Endothelial cell of umbilical vein (primary cell): Measurements from ENCODE around the gene MEPE. TPM values are rescaled to one million over a fixed set of nuclear protein-coding genes. Genes with fewer than 3 reads are reported as not detected.

ENCODE experiments used
- BruUV-seq: library from RNA; stranded (reverse); fragments of 400-500 nt; replicated peaks from 2 replicates; lab custom pipeline; 2021; lab: Mats Ljungman, UMichigan
- CTCF ChIA-PET: fragments of 300-600, 350-600 bp; sonication (Branson Sonifier 250); formaldehyde crosslinking; loops from one replicate; lab custom pipeline; 2021; ENCODE audit warnings: antibody characterized with exemption, inconsistent platforms; lab: Charles Lee
- POLR2A ChIA-PET: fragments of 300-600, 350-600 bp; sonication (Branson Sonifier 250); formaldehyde crosslinking; loops from one replicate; lab custom pipeline; 2021; ENCODE audit warnings: antibody characterized with exemption, inconsistent platforms; lab: Charles Lee
- DNase-seq: peaks from one replicate; pipeline ENCODE4 v3.0.0-alpha.2; 2011; ENCODE audit warnings: low read depth, low spot score
- FAIRE-seq: peaks from 2 replicates; lab custom pipeline; 2011; peaks lifted over from hg19 to GRCh38; lab: Jason Lieb, UNC
- H2AFZ ChIP-seq: 2 replicates; pipeline ENCODE4 v1.6.0; 2012; ENCODE audit warnings: low read depth, low read length, control low read depth, inconsistent platforms
- H3K27ac ChIP-seq: 2 replicates; pipeline ENCODE4 v1.5.1; 2011; ENCODE audit warnings: low read depth, mild to moderate bottlenecking, control low read depth, low read length, moderate library complexity; ENCODE audit not compliant: insufficient read depth
- H3K27me3 ChIP-seq, 2 experiments: 2 replicates each; pipeline versions ENCODE4 v1.6.0 to v1.6.1; 2011; ENCODE audit warnings: low read length in 2 of 2, mixed read lengths in 1 of 2; ENCODE audit not compliant: control insufficient read depth in 2 of 2, insufficient read depth in 2 of 2
- H3K36me3 ChIP-seq, 2 experiments: 2 replicates in 1 of 2; 3 replicates in 1 of 2; pipeline ENCODE4 v1.5.1; 2011; ENCODE audit warnings: low read length in 2 of 2, mild to moderate bottlenecking in 1 of 2, moderate library complexity in 1 of 2; ENCODE audit not compliant: control insufficient read depth in 2 of 2, insufficient read depth in 2 of 2; ENCODE audit errors: extremely low read depth in 1 of 2
- H3K4me1 ChIP-seq: 3 replicates; pipeline ENCODE4 v1.5.1; 2011; ENCODE audit warnings: mild to moderate bottlenecking, low read length; ENCODE audit not compliant: control insufficient read depth, insufficient read depth; ENCODE audit errors: extremely low read depth
- H3K4me2 ChIP-seq: 2 replicates; pipeline ENCODE4 v1.6.1; 2011; ENCODE audit warnings: low read length, control low read depth, mixed read lengths; ENCODE audit not compliant: insufficient read depth
- H3K4me3 ChIP-seq, 3 experiments: fragments of 200-600 bp in 1 of 3; sonication (generic), shearing (Covaris generic) in 1 of 3; replicated peaks in 1 of 3; 2 replicates each; pipeline ENCODE4 v1.5.1; 2011 to 2016; ENCODE audit warnings: control low read depth in 3 of 3, low read length in 3 of 3, mild to moderate bottlenecking in 2 of 3, inconsistent platforms in 1 of 3, low read depth in 1 of 3, moderate library complexity in 1 of 3; ENCODE audit not compliant: insufficient read depth in 1 of 3
- H3K79me2 ChIP-seq: 2 replicates; pipeline ENCODE4 v1.6.0; 2012; ENCODE audit warnings: low read length, inconsistent platforms; ENCODE audit not compliant: control insufficient read depth, insufficient read depth
- H3K9ac ChIP-seq: replicated peaks from 2 replicates; pipeline ENCODE3; 2011; ENCODE audit warnings: low read length, control low read depth; ENCODE audit not compliant: insufficient read depth; ENCODE audit errors: extremely low read depth
- H3K9me1 ChIP-seq: replicated peaks from 3 replicates; pipeline ENCODE4 v1.6.0; 2011; ENCODE audit warnings: mild to moderate bottlenecking, low read length; ENCODE audit not compliant: control insufficient read depth, insufficient read depth; ENCODE audit errors: extremely low read depth
- H3K9me3 ChIP-seq: replicated peaks from 2 replicates; pipeline ENCODE4 v1.5.1; 2012; ENCODE audit warnings: low read length, inconsistent platforms; ENCODE audit not compliant: control insufficient read depth, insufficient read depth
- H4K20me1 ChIP-seq: replicated peaks from 2 replicates; pipeline ENCODE3; 2011; ENCODE audit warnings: mild to moderate bottlenecking, low read length; ENCODE audit not compliant: control insufficient read depth, insufficient read depth; ENCODE audit errors: extremely low read depth
- EZH2 ChIP-seq: IDR thresholded peaks from 2 replicates; pipeline ENCODE4 v1.6.1; 2012; ENCODE audit warnings: borderline replicate concordance, low read depth, mild to moderate bottlenecking, moderate library complexity, low read length, inconsistent platforms; ENCODE audit not compliant: severe bottlenecking
- FOS ChIP-seq: IDR thresholded peaks from 2 replicates; pipeline ENCODE4 v1.6.1; 2011; ENCODE audit warnings: mild to moderate bottlenecking, low read length, moderate library complexity, borderline replicate concordance; ENCODE audit not compliant: insufficient read depth
- GATA2 ChIP-seq: IDR thresholded peaks from 2 replicates; pipeline ENCODE4 v1.7.0; 2011; ENCODE audit warnings: low read depth, mild to moderate bottlenecking, moderate library complexity, mixed read lengths, low read length; ENCODE audit not compliant: insufficient read length, insufficient read depth
- JUN ChIP-seq: IDR thresholded peaks from 2 replicates; pipeline ENCODE4 v1.6.1; 2011; ENCODE audit warnings: borderline replicate concordance, low read depth; ENCODE audit not compliant: insufficient read length, insufficient read depth
- MYC ChIP-seq: IDR thresholded peaks from one replicate; pipeline ENCODE4 v1.6.1; 2011; ENCODE audit warnings: mild to moderate bottlenecking, low read depth, low read length
- POLR2A ChIP-seq: IDR thresholded peaks from 2 replicates; pipeline ENCODE4 v1.6.1; 2012; ENCODE audit warnings: low read depth, mild to moderate bottlenecking, control low read depth, low read length
- POLR2AphosphoS5 ChIP-seq: IDR thresholded peaks from 2 replicates; pipeline ENCODE4 v1.6.1; 2012; ENCODE audit warnings: low read depth, mild to moderate bottlenecking, control low read depth, low read length, moderate library complexity; ENCODE audit not compliant: insufficient read depth
- dilution Hi-C: fragments of 300-500 bp; cut with MboI; formaldehyde crosslinking; loops from one replicate; pipeline ENCODE4 v1.15.0; 2019; ENCODE audit warnings: low sequenced_read_pairs; ENCODE audit not compliant: extremely low pct_ligation_motif_present
- intact Hi-C: fragments of 100-400 bp; cut with micrococcal nuclease; formaldehyde crosslinking; loops from one replicate; pipeline ENCODE4 v1.10.0; 2022
- polyA plus RNA-seq, 4 experiments: library from polyadenylated mRNA; depleted of rRNA in 3 of 4; stranded (reverse) in 3 of 4; unstranded in 1 of 4; fragments of >200 nt; gene quantifications; 2 replicates each; pipeline versions ENCODE4 v1.2.1 to v1.2.3, GENCODE V29; 2011 to 2012; ENCODE audit warnings: missing spikeins in 1 of 4
- total RNA-seq: library from RNA; stranded (reverse); gene quantifications from 2 replicates; pipeline ENCODE4 v1.2.3, GENCODE V29; 2021
- TF ChIP-seq, protein P1 (sequence below): IDR thresholded peaks from 2 replicates; pipeline ENCODE4 v1.6.1; 2011; ENCODE audit not compliant: insufficient read depth, insufficient read length
- TF ChIP-seq, protein P2 (sequence below), 2 donors: IDR thresholded peaks; 1 replicate in 1 of 2; 2 replicates in 1 of 2; pipeline ENCODE4 v1.5.1; 2011; ENCODE audit warnings: low read length in 2 of 2, mild to moderate bottlenecking in 2 of 2, moderate library complexity in 2 of 2, control low read depth in 1 of 2, inconsistent platforms in 1 of 2, low read depth in 1 of 2; ENCODE audit not compliant: insufficient read depth in 1 of 2; ENCODE audit errors: extremely low read depth in 1 of 2

The MEPE gene
- total and polyA plus RNA-seq, 2 donors (not counting 3 experiments of a cell fraction or from before 2014, with no cell fraction given): not detected

DNA sequence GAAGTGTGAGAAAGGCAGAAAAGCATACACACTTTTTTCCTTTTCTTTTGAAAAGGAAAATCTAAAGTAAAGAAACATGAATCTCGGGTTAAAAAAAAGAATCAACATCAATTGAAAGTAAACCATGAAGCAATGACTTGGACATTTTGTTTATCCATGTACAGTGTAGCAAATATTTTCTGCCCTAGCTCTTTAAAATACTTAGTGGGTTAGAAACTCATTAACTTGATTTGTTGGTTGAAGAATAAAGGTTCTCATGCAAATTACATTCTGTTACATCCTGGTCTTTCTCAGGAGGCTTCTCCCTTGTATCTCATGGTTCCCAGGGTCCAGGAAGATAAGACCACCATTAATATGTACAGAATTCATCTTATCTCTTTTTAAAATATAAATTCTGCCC, 9.0 kb upstream of the MEPE start:
- ChIA-PET POLR2A (no interaction called here), CTCF (interaction anchor here (0.9 to 2.2 kb wide), 2 partner anchors 15 to 280 kb away, joined by 3 to 10 read pairs; no protein-coding TSS in a partner anchor)
- TF ChIP-seq GATA2: no peak
- TF ChIP-seq, protein P1, sequence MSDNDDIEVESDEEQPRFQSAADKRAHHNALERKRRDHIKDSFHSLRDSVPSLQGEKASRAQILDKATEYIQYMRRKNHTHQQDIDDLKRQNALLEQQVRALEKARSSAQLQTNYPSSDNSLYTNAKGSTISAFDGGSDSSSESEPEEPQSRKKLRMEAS: no peak
- DNase-seq: no peak
- H3K4me3 ChIP-seq: no peak overlapping the region
- intact Hi-C loops: no loop called here
- H3K9ac ChIP-seq: no peak overlapping the region
- H4K20me1 ChIP-seq: no peaks in the 10 kb centered on the region
- dilution Hi-C loops: no loop called here
- no peaks in the 10 kb centered on the region for H3K9me3 ChIP-seq
- no peak overlapping the region for H2AFZ ChIP-seq
- H3K27me3 ChIP-seq: peaks cover 3 to 7% of the 10 kb centered on the region in 2 experiments
- BruUV-seq: no TSS peak
- H3K27ac ChIP-seq: no peak overlapping the region
- no peak for FAIRE-seq
- H3K4me2 ChIP-seq: no peak overlapping the region
- no peaks in the 10 kb centered on the region for H3K36me3 ChIP-seq
- H3K79me2 ChIP-seq: no peaks in the 10 kb centered on the region
- no peaks in the 10 kb centered on the region for H3K4me1 ChIP-seq
- H3K9me1 ChIP-seq: no peaks in the 10 kb centered on the region

DNA sequence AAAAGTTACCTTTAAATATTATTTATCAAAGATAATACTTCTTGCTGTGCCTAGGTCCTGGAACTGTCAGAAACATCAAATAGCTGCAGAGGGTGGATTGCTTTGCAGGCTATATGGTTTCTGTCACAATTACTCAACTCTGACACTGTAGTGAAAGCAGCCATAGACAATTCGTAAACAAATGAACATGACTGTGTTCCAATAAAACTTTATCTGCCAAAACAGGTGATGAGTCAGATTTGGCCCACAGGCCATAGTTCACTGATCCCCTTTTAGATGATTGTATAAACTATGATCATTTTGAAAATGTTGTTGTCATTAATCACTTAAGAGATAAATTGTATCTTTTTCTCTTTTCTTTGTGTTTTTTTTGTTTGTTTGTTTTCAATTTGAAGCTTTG, 8.4 kb upstream of the MEPE start:
- Histone ChIP-seq H3K9me3 (no peaks in the 10 kb centered on the region), H3K4me1 (no peaks in the 10 kb centered on the region), H3K79me2 (no peaks in the 10 kb centered on the region), H3K27ac (no peak overlapping the region), H3K9me1 (no peaks in the 10 kb centered on the region), H2AFZ (no peak overlapping the region), H3K4me3 (no peak overlapping the region), H3K36me3 (no peaks in the 10 kb centered on the region), H3K9ac (no peak overlapping the region), H3K27me3 (peaks cover 3 to 7% of the 10 kb centered on the region in 2 experiments), H4K20me1 (no peaks in the 10 kb centered on the region), H3K4me2 (no peak overlapping the region)
- TF ChIP-seq EZH2 (no peak), POLR2A (no peak), GATA2 (no peak), FOS (no peak), MYC (no peak), JUN (no peak), POLR2AphosphoS5 (no peak)
- TF ChIP-seq, protein P1: no peak
- TF ChIP-seq, protein P2, sequence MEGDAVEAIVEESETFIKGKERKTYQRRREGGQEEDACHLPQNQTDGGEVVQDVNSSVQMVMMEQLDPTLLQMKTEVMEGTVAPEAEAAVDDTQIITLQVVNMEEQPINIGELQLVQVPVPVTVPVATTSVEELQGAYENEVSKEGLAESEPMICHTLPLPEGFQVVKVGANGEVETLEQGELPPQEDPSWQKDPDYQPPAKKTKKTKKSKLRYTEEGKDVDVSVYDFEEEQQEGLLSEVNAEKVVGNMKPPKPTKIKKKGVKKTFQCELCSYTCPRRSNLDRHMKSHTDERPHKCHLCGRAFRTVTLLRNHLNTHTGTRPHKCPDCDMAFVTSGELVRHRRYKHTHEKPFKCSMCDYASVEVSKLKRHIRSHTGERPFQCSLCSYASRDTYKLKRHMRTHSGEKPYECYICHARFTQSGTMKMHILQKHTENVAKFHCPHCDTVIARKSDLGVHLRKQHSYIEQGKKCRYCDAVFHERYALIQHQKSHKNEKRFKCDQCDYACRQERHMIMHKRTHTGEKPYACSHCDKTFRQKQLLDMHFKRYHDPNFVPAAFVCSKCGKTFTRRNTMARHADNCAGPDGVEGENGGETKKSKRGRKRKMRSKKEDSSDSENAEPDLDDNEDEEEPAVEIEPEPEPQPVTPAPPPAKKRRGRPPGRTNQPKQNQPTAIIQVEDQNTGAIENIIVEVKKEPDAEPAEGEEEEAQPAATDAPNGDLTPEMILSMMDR (IDR thresholded peaks at IDR 0.05; ENCODE audit: extremely low read depth in 1 of 2, insufficient read depth in 1 of 2, low read depth in 1 of 2, low read length in 2 of 2): no peak
- DNase-seq (no peak), FAIRE-seq (no peak)
- POLR2A ChIA-PET: no interaction called here
- no TSS peak for BruUV-seq
- CTCF ChIA-PET: no interaction called here
- intact Hi-C loops: no loop called here
- dilution Hi-C loops: no loop called here
